ENCODE data around the gene DPYSL4.

DPYSL4 gene

GRCh38 chr10:132196178-132197113 lies 9.7 kb downstream of the DPYSL4 start:
- no peak for DNase-seq (ENCODE audit: low read depth)

- DNase-seq (ENCODE audit: low read depth), result no peak
These were observed 10.7 kb downstream of the DPYSL4 start for GRCh38 chr10:132197271-132198067.

DNA sequence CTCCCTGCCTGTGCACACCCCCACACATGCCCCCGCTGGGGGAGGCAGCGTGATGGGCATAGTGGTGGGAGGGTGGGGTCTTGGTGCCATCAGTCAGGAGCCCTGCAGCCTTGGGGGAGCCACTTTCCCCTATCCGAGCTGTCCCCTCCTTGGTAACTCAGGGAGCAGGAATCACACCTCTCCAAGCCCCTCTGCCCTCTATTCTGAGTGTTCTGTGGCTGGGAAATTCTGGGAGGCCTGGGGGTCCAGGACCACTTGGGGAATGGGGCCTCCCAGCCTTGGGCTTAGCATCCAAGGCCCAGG lies 11.3 kb downstream of the DPYSL4 start:
- DNase-seq (ENCODE audit: low read depth), result no peak

GRCh38 chr10:132198381-132199181 lies 11.8 kb downstream of the DPYSL4 start:
- DNase-seq (ENCODE audit: low read depth), result no peak

DNA sequence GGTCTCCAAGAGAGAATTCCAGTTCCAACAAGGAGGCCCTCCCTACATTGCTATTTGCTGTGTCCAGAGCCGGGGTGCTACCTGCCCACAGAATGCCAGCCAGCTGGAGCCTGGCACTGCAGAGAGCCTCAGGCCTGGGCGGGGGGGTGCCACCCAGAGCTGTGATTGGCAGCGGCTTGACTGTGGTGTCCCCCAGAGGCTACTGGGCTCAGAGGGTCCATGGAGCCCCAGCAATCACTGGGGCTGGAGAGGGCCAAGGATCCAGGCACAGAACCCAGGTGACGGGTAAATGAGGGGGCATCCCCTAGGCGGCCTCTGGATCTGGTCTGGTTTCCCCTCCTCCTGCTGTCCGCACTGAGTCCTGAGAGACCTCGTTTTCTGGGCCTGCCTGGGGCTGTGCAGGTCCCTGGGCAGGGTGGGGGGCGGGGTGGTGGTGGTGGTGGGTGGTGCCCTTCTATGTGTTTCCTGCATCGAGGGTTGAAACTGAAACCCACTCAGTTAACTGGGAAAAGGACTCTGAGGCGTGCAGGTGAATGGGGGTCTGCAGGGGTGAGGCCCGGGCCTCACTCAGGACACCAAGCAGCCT lies 12.6 kb downstream of the DPYSL4 start:
- no peak for DNase-seq (ENCODE audit: low read depth)

DNA sequence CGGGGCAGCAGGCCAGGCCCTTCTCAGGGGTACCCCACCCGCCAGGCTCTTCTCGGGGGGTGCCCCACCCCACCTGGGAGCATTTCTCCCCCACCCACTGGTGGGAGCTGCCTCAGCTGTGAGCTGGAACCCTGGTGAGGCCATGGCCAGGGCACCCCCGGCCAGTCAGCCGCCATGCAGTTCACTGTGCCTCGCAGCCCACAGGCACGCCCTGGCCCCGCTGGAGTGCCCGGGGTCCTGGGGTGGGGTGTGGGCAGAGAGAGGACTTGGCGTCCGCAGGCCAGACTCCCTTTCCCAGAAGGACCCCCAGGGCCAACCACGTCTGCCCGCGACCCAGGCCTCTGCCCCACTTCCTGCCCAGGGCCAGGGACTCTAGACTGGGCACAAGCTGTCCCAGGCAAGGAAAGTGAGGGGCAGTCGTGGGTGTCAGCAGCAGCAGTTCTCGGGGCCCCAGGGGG lies 13.1 kb downstream of the DPYSL4 start:
- DNase-seq (ENCODE audit: low read depth), result no peak

DNA sequence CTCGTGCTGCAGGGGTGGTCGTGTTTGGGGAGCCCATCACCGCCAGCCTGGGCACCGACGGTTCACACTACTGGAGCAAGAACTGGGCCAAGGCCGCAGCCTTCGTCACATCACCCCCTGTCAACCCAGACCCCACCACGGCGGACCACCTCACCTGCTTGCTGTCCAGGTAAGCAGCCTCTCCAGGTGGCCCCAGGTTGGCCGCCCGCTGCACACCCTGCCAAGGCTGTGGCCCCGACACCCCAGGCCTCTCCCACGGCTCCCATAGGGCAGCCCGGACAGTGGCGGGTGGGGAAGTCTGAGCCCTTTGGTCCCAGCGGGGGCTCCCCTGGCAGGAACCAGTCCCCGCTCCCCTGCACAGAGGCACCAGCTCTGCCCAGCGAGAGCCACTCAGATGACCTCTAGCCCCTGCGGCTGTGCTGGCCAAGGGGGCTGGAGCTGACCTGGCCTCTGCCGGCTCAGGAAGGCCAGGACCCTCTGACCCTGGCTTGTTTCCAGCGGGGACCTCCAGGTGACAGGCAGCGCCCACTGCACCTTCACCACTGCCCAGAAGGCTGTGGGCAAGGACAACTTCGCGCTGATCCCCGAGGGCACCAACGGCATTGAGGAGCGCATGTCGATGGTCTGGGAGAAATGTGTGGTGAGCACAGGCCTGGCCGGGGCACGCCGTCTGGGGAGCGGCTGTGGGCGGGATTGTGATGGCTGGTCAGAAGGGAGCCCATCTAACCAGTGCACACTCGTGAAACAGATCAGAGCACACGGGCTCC lies 13.8 kb downstream of the DPYSL4 start:
- no peak for DNase-seq (ENCODE audit: low read depth)

- DNase-seq (ENCODE audit: low read depth), result no peak
These were observed 14.6 kb downstream of the DPYSL4 start for GRCh38 chr10:132201111-132201969.

GRCh38 chr10:132202070-132202970 lies 15.6 kb downstream of the DPYSL4 start:
- DNase-seq (ENCODE audit: low read depth), result no peak

- no peak for DNase-seq (ENCODE audit: low read depth)
These were observed 16.7 kb downstream of the DPYSL4 start for GRCh38 chr10:132203256-132204077.

GRCh38 chr10:132204078-132204780 lies 17.5 kb downstream of the DPYSL4 start:
- no peak for DNase-seq (ENCODE audit: low read depth)

DNA sequence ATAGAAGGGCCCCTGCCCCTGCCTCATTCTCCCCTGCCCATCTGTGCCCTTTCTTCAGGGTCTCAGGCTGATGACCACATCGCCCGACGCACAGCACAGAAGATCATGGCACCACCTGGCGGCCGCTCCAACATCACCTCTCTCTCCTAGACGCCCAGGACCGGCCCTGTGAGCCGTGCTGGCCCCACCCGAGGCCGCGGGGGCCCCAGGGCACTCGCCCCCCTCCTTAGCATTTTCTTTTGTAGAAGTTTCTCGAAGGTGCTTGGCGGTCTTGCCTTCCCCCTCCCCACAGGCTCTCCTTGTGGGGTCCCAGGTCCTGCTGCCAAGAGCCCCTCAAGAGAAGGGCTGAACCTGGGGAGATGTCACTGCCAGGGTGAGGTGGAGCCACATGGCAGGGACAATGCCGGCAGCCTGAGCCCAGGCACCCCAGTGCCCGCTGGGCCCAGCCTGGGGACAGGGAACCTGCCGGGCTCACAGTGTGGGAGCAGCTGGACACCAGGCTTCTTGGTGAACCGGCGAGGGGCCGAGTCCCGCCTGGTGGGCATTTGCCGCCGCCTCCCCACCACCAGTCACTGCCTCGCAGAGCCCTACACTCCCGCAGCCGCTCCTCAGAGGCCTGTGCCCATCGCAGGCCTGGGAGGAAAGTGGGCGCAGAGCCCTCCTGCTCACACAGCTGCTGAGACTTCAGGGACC lies 18.2 kb downstream of the DPYSL4 start:
- DNase-seq (ENCODE audit: low read depth), result no peak

GRCh38 chr10:132205650-132206376 lies 19.1 kb downstream of the DPYSL4 start:
- no peak for DNase-seq (ENCODE audit: low read depth)

- no peak for DNase-seq (ENCODE audit: low read depth)
These were observed 19.6 kb downstream of the DPYSL4 start for GRCh38 chr10:132206377-132206745.

- DNase-seq (ENCODE audit: low read depth), result no peak
These were observed 20.2 kb downstream of the DPYSL4 start for GRCh38 chr10:132206806-132207535.

Measured in stimulated activated CD8-positive, alpha-beta memory T cell treated with anti-CD3 and anti-CD28 coated beads, Interleukin-7, amount 100 ng/mL, for 24 hours (primary cell).